PC-3 (cell line): ENCODE data around the gene MGAM2.

Source experiments
- EZH2 ChIP-seq: fragments of 300-600 bp; sonication (generic); IDR thresholded peaks from one replicate; pipeline ENCODE4 v1.6.1; 2017; ENCODE audit warnings: antibody characterized with exemption, mild to moderate bottlenecking, low read length; ENCODE audit not compliant: unreplicated experiment
- TF ChIP-seq, protein P1 (sequence below): fragments of 300-600 bp; sonication (generic); conservative IDR thresholded peaks from 2 replicates; pipeline ENCODE4 v1.5.1; 2017; ENCODE audit warnings: antibody characterized with exemption, low read depth, mild to moderate bottlenecking, low read length

DNA sequence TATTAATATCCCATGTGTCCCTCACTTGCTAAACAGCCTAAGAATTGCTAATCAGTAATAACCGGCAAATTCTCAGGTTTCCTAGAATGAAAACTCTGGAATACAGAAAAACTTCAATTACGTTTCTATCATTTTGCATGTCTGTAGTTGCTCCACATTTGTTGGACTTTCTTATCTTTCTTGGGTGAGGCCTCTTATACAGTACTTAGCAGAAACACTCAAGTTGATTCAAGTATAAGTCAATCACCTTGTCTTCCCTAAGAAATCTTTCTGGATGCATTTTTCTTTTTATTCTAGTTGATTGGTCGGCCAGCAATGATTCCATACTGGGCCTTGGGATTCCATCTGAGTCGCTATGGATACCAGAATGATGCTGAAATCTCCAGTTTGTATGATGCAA, 61.4 kb downstream of the MGAM2 start:
- TF ChIP-seq, protein P1, sequence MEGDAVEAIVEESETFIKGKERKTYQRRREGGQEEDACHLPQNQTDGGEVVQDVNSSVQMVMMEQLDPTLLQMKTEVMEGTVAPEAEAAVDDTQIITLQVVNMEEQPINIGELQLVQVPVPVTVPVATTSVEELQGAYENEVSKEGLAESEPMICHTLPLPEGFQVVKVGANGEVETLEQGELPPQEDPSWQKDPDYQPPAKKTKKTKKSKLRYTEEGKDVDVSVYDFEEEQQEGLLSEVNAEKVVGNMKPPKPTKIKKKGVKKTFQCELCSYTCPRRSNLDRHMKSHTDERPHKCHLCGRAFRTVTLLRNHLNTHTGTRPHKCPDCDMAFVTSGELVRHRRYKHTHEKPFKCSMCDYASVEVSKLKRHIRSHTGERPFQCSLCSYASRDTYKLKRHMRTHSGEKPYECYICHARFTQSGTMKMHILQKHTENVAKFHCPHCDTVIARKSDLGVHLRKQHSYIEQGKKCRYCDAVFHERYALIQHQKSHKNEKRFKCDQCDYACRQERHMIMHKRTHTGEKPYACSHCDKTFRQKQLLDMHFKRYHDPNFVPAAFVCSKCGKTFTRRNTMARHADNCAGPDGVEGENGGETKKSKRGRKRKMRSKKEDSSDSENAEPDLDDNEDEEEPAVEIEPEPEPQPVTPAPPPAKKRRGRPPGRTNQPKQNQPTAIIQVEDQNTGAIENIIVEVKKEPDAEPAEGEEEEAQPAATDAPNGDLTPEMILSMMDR: no peak
- TF ChIP-seq EZH2: no peak
